A673 (cell line): ENCODE data around the gene PCED1A.
A peak's percentile ranks its signal among the peaks of the same experiment; 100 is the strongest.

Source experiments
- CTCF ChIP-seq: fragments of 300-800, 200-600 bp; sonication (generic); conservative IDR thresholded peaks from 2 replicates; pipeline ENCODE4 v1.5.1; 2017; ENCODE audit warnings: low read depth, mild to moderate bottlenecking, antibody characterized with exemption, low read length, moderate library complexity, mixed read lengths
- EZH2 ChIP-seq: fragments of 200-600 bp; sonication (generic); IDR thresholded peaks from 2 replicates; pipeline ENCODE4 v1.6.1; 2017; ENCODE audit warnings: borderline replicate concordance, low read depth, mild to moderate bottlenecking, mixed read lengths, antibody characterized with exemption, low read length; ENCODE audit not compliant: poor library complexity, severe bottlenecking

GRCh38 chr20:2872459-2873009 is 32.1 kb upstream of the PCED1A start:
- TF ChIP-seq CTCF (peak; percentile 47), EZH2 (no peak)
